ENCODE results near the gene DLGAP1.

The DLGAP1 gene

GRCh38 chr18:3667255-3668137 lies 787.6 kb downstream of the DLGAP1 start:
- no peak for DNase-seq
- no peak overlapping the region for H4K5ac ChIP-seq (ENCODE audit: low read length)
- H3K27me3 ChIP-seq (ENCODE audit: insufficient read depth, low read length, poor library complexity) = no peaks in the 10 kb centered on the region
- no peak overlapping the region for H2BK5ac ChIP-seq (ENCODE audit: low read length)
- H3K79me1 ChIP-seq (ENCODE audit: low read length) = no peaks in the 10 kb centered on the region
- H3K18ac ChIP-seq (ENCODE audit: low read length) = peak overlapping the region; percentile 47
- no peak overlapping the region for H3K23ac ChIP-seq (ENCODE audit: low read length)
- H3K79me2 ChIP-seq (ENCODE audit: control insufficient read depth, insufficient read depth, low read length) = no peaks in the 10 kb centered on the region
- H4K8ac ChIP-seq (ENCODE audit: low read depth, low read length) = no peak overlapping the region
- no peak overlapping the region for H3K4me2 ChIP-seq (ENCODE audit: low read length)
- H2BK15ac ChIP-seq (replicated peaks; ENCODE audit: low read depth) = peak overlapping the region; percentile 97
- WGBS (ENCODE audit: extremely low coverage, insufficient coverage, low lambda C conversion rate) = no CpG with 5 or more reads among the region's 8 CpGs
- H3K4me3 ChIP-seq (ENCODE audit: low read length) = no peak overlapping the region
- H3K36me3 ChIP-seq (ENCODE audit: control insufficient read depth, insufficient read depth, low read length) = no peaks in the 10 kb centered on the region
- H3K4ac ChIP-seq (ENCODE audit: low read depth, low read length) = no peak overlapping the region
- no peak overlapping the region for H3K27ac ChIP-seq (ENCODE audit: low read depth, low read length)
- H3K9ac ChIP-seq (ENCODE audit: low read length) = no peak overlapping the region
- peak overlapping the region; percentile 71 for H3K56ac ChIP-seq (ENCODE audit: low read length)
- H2BK120ac ChIP-seq (ENCODE audit: low read depth, low read length) = no peak overlapping the region
- peaks cover 5% of the 10 kb centered on the region for H3K4me1 ChIP-seq (ENCODE audit: control insufficient read depth, low read depth, low read length)
- H2AK5ac ChIP-seq (ENCODE audit: low read length) = peak overlapping the region; percentile 49

DNA sequence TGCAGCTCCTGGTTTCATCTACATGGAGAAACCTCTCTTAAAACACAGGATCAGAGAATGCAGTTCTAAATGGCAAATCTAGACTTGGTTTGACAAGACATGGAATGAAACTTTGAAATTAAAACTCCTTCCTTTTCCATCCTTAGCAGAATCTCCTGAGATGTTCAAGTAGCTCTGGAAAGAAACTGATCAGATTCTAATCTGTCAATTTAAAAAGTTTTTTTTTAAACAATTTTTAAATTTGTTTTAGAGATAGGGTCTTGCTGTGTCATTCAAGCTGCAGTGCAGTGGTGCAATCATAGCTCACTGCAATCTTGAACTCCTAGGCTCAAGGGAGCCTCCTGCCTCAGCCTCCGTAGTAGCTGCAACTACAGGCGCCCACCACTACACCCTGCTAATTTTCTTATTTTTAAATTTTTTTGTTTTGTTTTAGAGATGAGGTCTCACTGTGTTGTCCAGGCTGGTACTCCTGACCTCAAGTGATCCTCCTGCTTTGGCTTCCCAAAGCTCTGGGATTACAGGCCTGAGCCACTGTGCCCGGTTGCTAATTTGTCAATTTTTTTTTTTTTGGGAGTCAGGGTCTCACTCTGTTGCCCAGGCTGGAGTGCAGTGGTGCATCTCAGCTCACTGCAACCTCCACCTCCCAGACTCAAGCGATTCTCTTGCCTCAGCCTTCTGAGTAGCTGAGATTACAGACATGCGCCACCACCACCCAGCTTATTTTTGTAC lies 788.4 kb downstream of the DLGAP1 start:
- WGBS (ENCODE audit: extremely low coverage, insufficient coverage, low lambda C conversion rate) = no CpG with 5 or more reads among the region's 5 CpGs
- Histone ChIP-seq H3K79me2 (ENCODE audit: control insufficient read depth, insufficient read depth, low read length) (no peaks in the 10 kb centered on the region), H3K27ac (ENCODE audit: low read depth, low read length) (no peak overlapping the region), H2BK5ac (ENCODE audit: low read length) (no peak overlapping the region), H3K4me2 (ENCODE audit: low read length) (no peak overlapping the region), H3K56ac (ENCODE audit: low read length) (no peak overlapping the region), H3K4me1 (ENCODE audit: control insufficient read depth, low read depth, low read length) (peaks cover 5% of the 10 kb centered on the region), H3K79me1 (ENCODE audit: low read length) (no peaks in the 10 kb centered on the region), H4K5ac (ENCODE audit: low read length) (no peak overlapping the region), H3K27me3 (ENCODE audit: insufficient read depth, low read length, poor library complexity) (no peaks in the 10 kb centered on the region), H3K23ac (ENCODE audit: low read length) (no peak overlapping the region), H3K4me3 (ENCODE audit: low read length) (no peak overlapping the region), H4K8ac (ENCODE audit: low read depth, low read length) (peak overlapping the region; percentile 77), H3K18ac (ENCODE audit: low read length) (no peak overlapping the region), H2AK5ac (ENCODE audit: low read length) (no peak overlapping the region), H3K36me3 (ENCODE audit: control insufficient read depth, insufficient read depth, low read length) (no peaks in the 10 kb centered on the region), H2BK15ac (replicated peaks; ENCODE audit: low read depth) (no peak overlapping the region), H3K4ac (ENCODE audit: low read depth, low read length) (no peak overlapping the region), H2BK120ac (ENCODE audit: low read depth, low read length) (no peak overlapping the region), H3K9ac (ENCODE audit: low read length) (no peak overlapping the region)
- no peak for DNase-seq

GRCh38 chr18:3665780-3666525 lies 789.2 kb downstream of the DLGAP1 start:
- Histone ChIP-seq H3K56ac (ENCODE audit: low read length) (peak overlapping the region; percentile 87), H2BK120ac (ENCODE audit: low read depth, low read length) (peak overlapping the region; percentile 35), H3K4me3 (ENCODE audit: low read length) (no peak overlapping the region), H3K27ac (ENCODE audit: low read depth, low read length) (peak overlapping the region; percentile 93), H2BK5ac (ENCODE audit: low read length) (peak overlapping the region; percentile 97), H4K8ac (ENCODE audit: low read depth, low read length) (no peak overlapping the region), H3K4me2 (ENCODE audit: low read length) (peak overlapping the region; percentile 23), H2BK15ac (replicated peaks; ENCODE audit: low read depth) (peak overlapping the region; percentile 48), H3K36me3 (ENCODE audit: control insufficient read depth, insufficient read depth, low read length) (no peaks in the 10 kb centered on the region), H3K79me1 (ENCODE audit: low read length) (no peaks in the 10 kb centered on the region), H3K4me1 (ENCODE audit: control insufficient read depth, low read depth, low read length) (peaks cover 5% of the 10 kb centered on the region), H2AK5ac (ENCODE audit: low read length) (peak overlapping the region; percentile 39), H3K18ac (ENCODE audit: low read length) (peak overlapping the region; percentile 93), H3K4ac (ENCODE audit: low read depth, low read length) (peak overlapping the region; percentile 63), H3K9ac (ENCODE audit: low read length) (peak overlapping the region; percentile 69), H3K27me3 (ENCODE audit: insufficient read depth, low read length, poor library complexity) (no peaks in the 10 kb centered on the region), H4K5ac (ENCODE audit: low read length) (no peak overlapping the region), H3K23ac (ENCODE audit: low read length) (peak overlapping the region; percentile 59), H3K79me2 (ENCODE audit: control insufficient read depth, insufficient read depth, low read length) (no peaks in the 10 kb centered on the region)
- WGBS (ENCODE audit: extremely low coverage, insufficient coverage, low lambda C conversion rate) = no CpG with 5 or more reads among the region's 20 CpGs
- DNase-seq = peak; percentile 94

GRCh38 chr18:3665204-3665603 lies 789.9 kb downstream of the DLGAP1 start:
- Histone ChIP-seq H3K27ac (ENCODE audit: low read depth, low read length) (peak overlapping the region; percentile 62), H3K79me1 (ENCODE audit: low read length) (no peaks in the 10 kb centered on the region), H2BK5ac (ENCODE audit: low read length) (no peak overlapping the region), H3K4ac (ENCODE audit: low read depth, low read length) (no peak overlapping the region), H3K4me3 (ENCODE audit: low read length) (no peak overlapping the region), H3K56ac (ENCODE audit: low read length) (peak overlapping the region; percentile 27), H4K8ac (ENCODE audit: low read depth, low read length) (no peak overlapping the region), H3K18ac (ENCODE audit: low read length) (no peak overlapping the region), H3K36me3 (ENCODE audit: control insufficient read depth, insufficient read depth, low read length) (no peaks in the 10 kb centered on the region), H3K27me3 (ENCODE audit: insufficient read depth, low read length, poor library complexity) (no peaks in the 10 kb centered on the region), H3K23ac (ENCODE audit: low read length) (no peak overlapping the region), H3K4me1 (ENCODE audit: control insufficient read depth, low read depth, low read length) (peaks cover 5% of the 10 kb centered on the region), H3K9ac (ENCODE audit: low read length) (no peak overlapping the region), H2BK15ac (replicated peaks; ENCODE audit: low read depth) (no peak overlapping the region), H3K4me2 (ENCODE audit: low read length) (no peak overlapping the region), H2AK5ac (ENCODE audit: low read length) (no peak overlapping the region), H2BK120ac (ENCODE audit: low read depth, low read length) (no peak overlapping the region), H4K5ac (ENCODE audit: low read length) (no peak overlapping the region), H3K79me2 (ENCODE audit: control insufficient read depth, insufficient read depth, low read length) (no peaks in the 10 kb centered on the region)
- no CpG with 5 or more reads among the region's 3 CpGs for WGBS (ENCODE audit: extremely low coverage, insufficient coverage, low lambda C conversion rate)
- DNase-seq = no peak

GRCh38 chr18:3664563-3665178 lies 790.4 kb downstream of the DLGAP1 start:
- H2BK120ac ChIP-seq (ENCODE audit: low read depth, low read length) = no peak overlapping the region
- H3K27ac ChIP-seq (ENCODE audit: low read depth, low read length) = peak overlapping the region; percentile 62
- peak; percentile 77 for DNase-seq
- no peak overlapping the region for H3K23ac ChIP-seq (ENCODE audit: low read length)
- no peaks in the 10 kb centered on the region for H3K79me1 ChIP-seq (ENCODE audit: low read length)
- no peak overlapping the region for H3K4ac ChIP-seq (ENCODE audit: low read depth, low read length)
- H3K4me3 ChIP-seq (ENCODE audit: low read length) = no peak overlapping the region
- WGBS (ENCODE audit: extremely low coverage, insufficient coverage, low lambda C conversion rate) = no CpG with 5 or more reads among the region's 6 CpGs
- no peak overlapping the region for H3K4me2 ChIP-seq (ENCODE audit: low read length)
- no peak overlapping the region for H4K8ac ChIP-seq (ENCODE audit: low read depth, low read length)
- H3K9ac ChIP-seq (ENCODE audit: low read length) = no peak overlapping the region
- H3K27me3 ChIP-seq (ENCODE audit: insufficient read depth, low read length, poor library complexity) = no peaks in the 10 kb centered on the region
- peaks cover 5% of the 10 kb centered on the region for H3K4me1 ChIP-seq (ENCODE audit: control insufficient read depth, low read depth, low read length)
- no peak overlapping the region for H2BK15ac ChIP-seq (replicated peaks; ENCODE audit: low read depth)
- H4K5ac ChIP-seq (ENCODE audit: low read length) = no peak overlapping the region
- H3K56ac ChIP-seq (ENCODE audit: low read length) = peak overlapping the region; percentile 18
- no peaks in the 10 kb centered on the region for H3K79me2 ChIP-seq (ENCODE audit: control insufficient read depth, insufficient read depth, low read length)
- H2AK5ac ChIP-seq (ENCODE audit: low read length) = no peak overlapping the region
- H3K36me3 ChIP-seq (ENCODE audit: control insufficient read depth, insufficient read depth, low read length) = no peaks in the 10 kb centered on the region
- H3K18ac ChIP-seq (ENCODE audit: low read length) = no peak overlapping the region
- H2BK5ac ChIP-seq (ENCODE audit: low read length) = no peak overlapping the region
